CD4-positive, alpha-beta T cell (primary cell): ENCODE results near the gene SPATA13. TPM values are rescaled to one million over a fixed set of nuclear protein-coding genes. Genes with fewer than 3 reads are reported as not detected.

Source experiments
- ATAC-seq: fragments of 200-7000 bp; cut with Tn5 transposase; one replicate; pipeline ENCODE4 v1.10.0; 2022; ENCODE audit warnings: mild to moderate bottlenecking; ENCODE audit not compliant: poor library complexity
- CTCF ChIA-PET: fragments of 350-600 bp; sonication (Branson Sonifier 250); formaldehyde crosslinking; loops from one replicate; lab custom pipeline; 2021; ENCODE audit warnings: antibody characterized with exemption, inconsistent platforms; lab: Charles Lee
- POLR2A ChIA-PET: fragments of 350-600 bp; sonication (Branson Sonifier 250); formaldehyde crosslinking; loops from one replicate; lab custom pipeline; 2021; ENCODE audit warnings: antibody characterized with exemption, inconsistent platforms; lab: Charles Lee
- DNase-seq, 14 experiments: peaks; one replicate each; pipeline ENCODE4 v3.0.0-alpha.2; 2013 to 2020; ENCODE audit warnings: mixed read lengths in 2 of 14
- H3K27ac ChIP-seq, 2 donors: one replicate each; pipeline versions ENCODE4 v1.5.1 to v1.7.0; 2013; ENCODE audit warnings: low read length in 2 of 2, low read depth in 1 of 2, mild to moderate bottlenecking in 1 of 2
- H3K27me3 ChIP-seq, 2 experiments: 1 replicate in 1 of 2; 2 replicates in 1 of 2; pipeline versions ENCODE4 v1.6.1 to v1.7.0; 2013; ENCODE audit warnings: low read length in 2 of 2, control low read depth in 1 of 2, mild to moderate bottlenecking in 1 of 2, moderate library complexity in 1 of 2; ENCODE audit not compliant: insufficient read depth in 2 of 2, control insufficient read depth in 1 of 2
- H3K36me3 ChIP-seq: one replicate; pipeline ENCODE4 v1.6.1; 2013; ENCODE audit warnings: low read length, control low read depth; ENCODE audit not compliant: insufficient read depth
- H3K4me1 ChIP-seq: one replicate; pipeline ENCODE4 v1.6.1; 2013; ENCODE audit warnings: low read length, control low read depth; ENCODE audit not compliant: insufficient read depth
- H3K4me3 ChIP-seq: one replicate; pipeline ENCODE4 v1.5.1; 2013; ENCODE audit warnings: mild to moderate bottlenecking, low read length, moderate library complexity
- H3K9me3 ChIP-seq, 2 experiments: 1 replicate in 1 of 2; 2 replicates in 1 of 2; pipeline versions ENCODE4 v1.6.1 to v1.7.0; 2013; ENCODE audit warnings: low read length in 2 of 2, mild to moderate bottlenecking in 2 of 2, control low read depth in 1 of 2, moderate library complexity in 1 of 2; ENCODE audit not compliant: control insufficient read depth in 1 of 2, insufficient read depth in 1 of 2
- H3K27ac Mint-ChIP-seq: one replicate; pipeline ENCODE4 v1.8.0; 2020; ENCODE audit warnings: mixed read lengths
- H3K27me3 Mint-ChIP-seq: one replicate; pipeline ENCODE4 v1.8.0; 2021; ENCODE audit warnings: mixed read lengths
- H3K36me3 Mint-ChIP-seq: one replicate; pipeline ENCODE4 v1.8.0; 2021; ENCODE audit warnings: low read depth, mixed read lengths
- H3K4me1 Mint-ChIP-seq: one replicate; pipeline ENCODE4 v1.8.0; 2021; ENCODE audit warnings: low read depth, mixed read lengths
- H3K4me3 Mint-ChIP-seq: one replicate; pipeline ENCODE4 v1.8.0; 2020; ENCODE audit warnings: mild to moderate bottlenecking, mixed read lengths
- H3K9me3 Mint-ChIP-seq: one replicate; pipeline ENCODE4 v1.8.0; 2020; ENCODE audit warnings: mixed read lengths
- CTCF ChIP-seq: fragments of 200-600 bp; IDR thresholded peaks from one replicate; pipeline ENCODE4 v1.8.0; 2022; ENCODE audit warnings: antibody characterized with exemption, mild to moderate bottlenecking
- intact Hi-C, 2 experiments: fragments of 100-400 bp; cut with DNase I in 1 of 2; cut with micrococcal nuclease in 1 of 2; formaldehyde crosslinking; loops; one replicate each; pipeline versions ENCODE4 v1.15.1 to v1.9.0; 2023 to 2025; cut with DNase I, micrococcal nuclease
- total RNA-seq, 174 experiments: library from RNA in 2 of 174; stranded (reverse) in 2 of 174; gene quantifications; one replicate each; pipeline ENCODE4 v1.2.3 and lab custom pipeline; 2021 to 2026

SPATA13 gene
- total RNA-seq, 2 experiments from 2014 or later: 87.7 to 94.6 TPM

- Mint-ChIP-seq H3K27me3 (no peaks in the 10 kb centered on the region), H3K9me3 (no peaks in the 10 kb centered on the region), H3K27ac (no peak overlapping the region), H3K36me3 (peaks cover 96% of the 10 kb centered on the region), H3K4me3 (no peak overlapping the region), H3K4me1 (peaks cover 15% of the 10 kb centered on the region)
- intact Hi-C loops: loop anchor here in 1 of 2 experiments (5.0 to 10.0 kb wide), 2 partner anchors 53 to 149 kb away; no protein-coding TSS in a partner anchor
- Histone ChIP-seq H3K4me3 (no peak overlapping the region), H3K4me1 (peaks cover 2% of the 10 kb centered on the region), H3K36me3 (peaks cover 95% of the 10 kb centered on the region), H3K9me3 (no peaks in the 10 kb centered on the region), H3K27ac (no peak overlapping the region), H3K27me3 (no peaks in the 10 kb centered on the region)
- ATAC-seq (no peak), DNase-seq (no peak)
- CTCF ChIA-PET: interaction anchor here (1.1 to 1.2 kb wide), 2 partner anchors 12 to 17 kb away, joined by 3 to 6 read pairs; no protein-coding TSS in a partner anchor
- POLR2A ChIA-PET: interaction anchor here (0.6 to 2.3 kb wide), 2 partner anchors 13 to 17 kb away, joined by 3 to 8 read pairs; no protein-coding TSS in a partner anchor
- TF ChIP-seq CTCF: no peak
Observed at GRCh38 chr13:24287748-24288287, 127.3 kb downstream of the SPATA13 start.

- Mint-ChIP-seq H3K9me3 (no peaks in the 10 kb centered on the region), H3K4me1 (peaks cover 5% of the 10 kb centered on the region), H3K27ac (no peak overlapping the region), H3K27me3 (no peaks in the 10 kb centered on the region), H3K36me3 (peaks cover 96% of the 10 kb centered on the region), H3K4me3 (no peak overlapping the region)
- H3K4me1 ChIP-seq: no peaks in the 10 kb centered on the region
- no peak for ATAC-seq
- ChIA-PET POLR2A (interaction anchor here (2.3 kb wide), 1 partner anchor 18 kb away, joined by 8 read pairs; no protein-coding TSS in a partner anchor), CTCF (interaction anchor here (1.1 to 1.2 kb wide), 2 partner anchors 14 to 18 kb away, joined by 3 to 6 read pairs; no protein-coding TSS in a partner anchor)
- no peaks in the 10 kb centered on the region for H3K9me3 ChIP-seq
- DNase-seq: no peak
- no peak overlapping the region for H3K4me3 ChIP-seq
- no peaks in the 10 kb centered on the region for H3K27me3 ChIP-seq
- TF ChIP-seq CTCF: no peak
- H3K36me3 ChIP-seq: peaks cover 95% of the 10 kb centered on the region
- intact Hi-C loops: loop anchor here in 1 of 2 experiments (5.0 to 10.0 kb wide), 2 partner anchors 54 to 148 kb away; no protein-coding TSS in a partner anchor
- H3K27ac ChIP-seq: no peak overlapping the region
Observed at GRCh38 chr13:24288870-24289269, 128.3 kb downstream of the SPATA13 start.

- Mint-ChIP-seq H3K9me3 (no peaks in the 10 kb centered on the region), H3K4me3 (no peak overlapping the region), H3K27me3 (no peaks in the 10 kb centered on the region), H3K27ac (peak overlapping the region; percentile 36), H3K4me1 (peaks cover 3% of the 10 kb centered on the region), H3K36me3 (peaks cover 96% of the 10 kb centered on the region)
- POLR2A ChIA-PET: interaction anchor here (1.4 kb wide), 1 partner anchor 26 kb away, joined by 4 read pairs; no protein-coding TSS in a partner anchor
- peaks cover 95% of the 10 kb centered on the region for H3K36me3 ChIP-seq
- no peaks in the 10 kb centered on the region for H3K9me3 ChIP-seq
- no peak overlapping the region for H3K4me3 ChIP-seq
- CTCF ChIA-PET: interaction anchor here (1.2 kb wide), 1 partner anchor 62 kb away, joined by 3 read pairs; no protein-coding TSS in a partner anchor
- no peak for DNase-seq
- H3K27me3 ChIP-seq: no peaks in the 10 kb centered on the region
- intact Hi-C loops: loop anchor here in 1 of 2 experiments (10.0 kb wide), 1 partner anchor 194 kb away; no protein-coding TSS in a partner anchor
- no peak for ATAC-seq
- no peak overlapping the region for H3K27ac ChIP-seq
- no peaks in the 10 kb centered on the region for H3K4me1 ChIP-seq
- TF ChIP-seq CTCF: no peak
Observed at GRCh38 chr13:24290280-24290932, 129.9 kb downstream of the SPATA13 start.
